Measurements from ENCODE around the gene ANAPC7.
"Not testable (repeated sequence)": the region's sequence is repeated elsewhere in the genome, so short reads cannot be mapped to it uniquely, and the experiment has no call there.

Gene ANAPC7

DNA sequence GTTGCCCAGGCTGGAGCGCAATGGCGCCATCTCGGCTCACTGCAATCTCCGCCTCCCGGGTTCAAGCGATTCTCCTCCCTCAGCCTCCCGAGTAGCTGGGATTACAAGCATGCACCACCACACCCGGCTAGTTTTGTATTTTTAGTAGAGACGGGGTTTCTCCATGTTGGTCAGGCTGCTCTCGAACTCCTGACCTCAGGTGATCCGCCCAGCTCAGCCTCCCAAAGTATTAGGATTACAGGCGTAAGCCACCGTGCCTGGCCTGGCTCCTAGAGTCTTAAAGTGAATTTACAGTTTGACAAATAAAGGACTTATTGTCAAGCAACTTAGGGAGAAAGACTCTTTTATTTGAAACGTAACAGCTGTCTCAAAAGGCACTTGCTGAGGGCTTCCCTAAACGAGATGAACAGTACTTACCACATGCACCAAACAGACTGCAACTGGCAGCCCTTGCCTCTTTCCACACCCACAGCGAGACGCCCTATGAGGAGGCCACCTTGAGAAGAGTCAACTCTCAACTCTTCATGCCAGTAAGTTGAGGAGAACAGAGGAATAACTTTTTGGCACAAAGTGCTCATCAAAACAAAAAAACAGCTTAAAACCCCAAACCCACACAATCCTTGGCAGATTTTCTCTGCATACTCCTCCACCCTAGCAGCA, 25.2 kb downstream of the ANAPC7 start:
- in situ Hi-C loops (cut with HindIII; ENCODE audit: low sequenced_read_pairs), result not testable (repeated sequence)

DNA sequence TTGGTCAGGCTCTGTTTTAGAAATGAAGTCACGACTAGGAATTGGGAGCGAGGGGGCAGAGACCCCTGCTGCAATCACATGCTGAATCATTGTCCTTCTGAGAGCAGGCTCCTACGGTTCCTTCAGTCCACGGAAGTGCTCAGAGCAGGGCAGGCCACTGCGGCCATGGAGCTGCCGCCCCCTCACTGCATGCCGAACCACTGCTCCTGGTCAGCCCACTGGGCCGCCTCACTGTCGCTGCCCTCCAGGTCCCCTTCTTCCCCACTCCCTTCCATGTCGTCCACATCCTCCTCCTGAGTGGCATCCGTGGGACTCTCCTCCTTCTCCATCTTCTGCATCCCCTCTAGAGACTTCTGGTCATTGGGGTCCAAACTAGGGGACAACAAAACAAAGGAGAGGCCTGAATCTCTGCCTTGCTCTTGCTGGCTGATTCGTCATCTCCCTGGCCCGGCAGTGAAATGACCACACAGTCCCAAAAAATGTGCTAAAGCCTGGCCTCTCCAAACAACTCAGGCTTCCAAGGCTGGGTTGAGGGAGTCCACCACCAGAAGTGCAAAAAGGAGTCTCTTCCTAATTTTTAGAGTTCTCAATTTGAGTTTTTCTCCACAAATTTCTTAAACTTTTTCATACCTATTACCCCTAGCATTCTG, 29.4 kb downstream of the ANAPC7 start:
- in situ Hi-C loops (cut with HindIII; ENCODE audit: low sequenced_read_pairs), result no loop called here

DNA sequence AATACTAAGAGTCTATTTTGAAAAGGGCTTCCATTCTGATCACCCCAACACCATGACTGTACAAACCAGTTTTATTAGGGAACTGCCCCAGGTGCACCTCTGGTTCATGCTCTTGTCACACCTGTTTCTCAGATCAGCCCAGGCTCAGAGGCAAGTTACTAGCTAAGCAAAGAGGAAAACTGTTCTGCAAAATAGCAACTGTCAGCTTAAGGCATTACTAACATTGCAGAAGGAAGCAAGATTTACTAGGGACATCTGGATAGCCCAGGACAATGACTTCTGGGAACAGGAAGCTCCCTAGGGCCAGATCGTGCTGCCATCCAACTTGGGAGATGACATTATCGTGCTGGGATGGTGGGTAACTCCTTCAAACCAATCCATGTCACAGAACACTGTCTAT, 30.1 kb downstream of the ANAPC7 start:
- in situ Hi-C loops (cut with HindIII; ENCODE audit: low sequenced_read_pairs), result no loop called here

- in situ Hi-C loops (cut with HindIII; ENCODE audit: low sequenced_read_pairs), result no loop called here
Measured at GRCh38 chr12:110373025-110373424, 30.5 kb downstream of the ANAPC7 start.

DNA sequence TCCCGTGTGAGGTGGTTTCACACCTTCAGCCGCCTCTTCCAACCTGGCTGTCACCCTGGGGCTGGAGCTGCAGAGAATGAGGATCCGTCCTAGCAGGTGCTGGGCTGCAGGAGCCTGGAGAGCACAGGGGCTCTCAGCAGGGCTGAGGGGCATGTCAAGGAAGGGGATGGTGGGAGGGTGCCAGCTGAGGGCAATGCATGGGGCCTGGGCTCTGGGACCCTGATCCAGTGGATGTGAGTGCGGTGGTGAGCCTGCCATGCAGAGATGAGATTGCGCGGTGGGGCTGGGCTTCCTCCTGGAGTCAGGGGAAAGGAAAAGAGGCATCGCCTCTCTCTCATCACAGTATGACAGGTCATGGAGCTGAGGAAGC, 31.5 kb downstream of the ANAPC7 start:
- in situ Hi-C loops (cut with HindIII; ENCODE audit: low sequenced_read_pairs), result no loop called here

DNA sequence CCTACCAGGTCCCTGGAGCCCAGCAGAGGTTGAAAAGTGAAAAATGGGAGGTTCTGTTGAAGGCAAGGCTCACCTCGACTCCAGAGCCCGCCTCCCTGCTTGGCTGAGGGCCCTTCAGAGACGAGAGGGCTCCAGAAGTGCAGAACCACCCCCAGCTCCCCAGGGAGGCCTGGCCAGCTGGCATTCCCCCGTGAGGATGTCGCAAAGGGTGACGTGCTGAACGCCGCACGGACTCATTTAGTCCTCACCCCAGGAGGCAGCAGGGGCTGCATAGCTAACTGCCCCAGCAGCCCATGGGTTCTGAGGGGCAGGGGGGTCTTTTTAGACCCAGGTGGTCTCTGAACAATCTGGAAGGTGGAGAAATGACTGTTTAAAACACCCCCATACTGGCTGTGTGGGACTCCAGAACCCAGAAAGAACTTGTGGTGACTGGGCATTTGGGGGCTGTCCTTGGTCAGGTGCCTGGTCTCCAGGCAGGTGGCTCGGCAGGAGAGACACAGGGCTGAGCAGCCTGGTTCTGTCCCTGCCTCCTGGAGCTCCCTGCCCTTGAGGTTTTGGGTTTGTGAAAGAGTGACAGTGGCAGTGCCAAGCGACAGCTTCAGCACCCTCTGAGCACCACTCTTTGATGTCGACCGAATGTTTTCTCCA, 32.0 kb downstream of the ANAPC7 start:
- in situ Hi-C loops (cut with HindIII; ENCODE audit: low sequenced_read_pairs), result no loop called here

GRCh38 chr12:110370732-110371231, 32.7 kb downstream of the ANAPC7 start:
- in situ Hi-C loops (cut with HindIII; ENCODE audit: low sequenced_read_pairs), result no loop called here

- in situ Hi-C loops (cut with HindIII; ENCODE audit: low sequenced_read_pairs), result no loop called here
Measured at GRCh38 chr12:110369992-110370391, 33.5 kb downstream of the ANAPC7 start.

DNA sequence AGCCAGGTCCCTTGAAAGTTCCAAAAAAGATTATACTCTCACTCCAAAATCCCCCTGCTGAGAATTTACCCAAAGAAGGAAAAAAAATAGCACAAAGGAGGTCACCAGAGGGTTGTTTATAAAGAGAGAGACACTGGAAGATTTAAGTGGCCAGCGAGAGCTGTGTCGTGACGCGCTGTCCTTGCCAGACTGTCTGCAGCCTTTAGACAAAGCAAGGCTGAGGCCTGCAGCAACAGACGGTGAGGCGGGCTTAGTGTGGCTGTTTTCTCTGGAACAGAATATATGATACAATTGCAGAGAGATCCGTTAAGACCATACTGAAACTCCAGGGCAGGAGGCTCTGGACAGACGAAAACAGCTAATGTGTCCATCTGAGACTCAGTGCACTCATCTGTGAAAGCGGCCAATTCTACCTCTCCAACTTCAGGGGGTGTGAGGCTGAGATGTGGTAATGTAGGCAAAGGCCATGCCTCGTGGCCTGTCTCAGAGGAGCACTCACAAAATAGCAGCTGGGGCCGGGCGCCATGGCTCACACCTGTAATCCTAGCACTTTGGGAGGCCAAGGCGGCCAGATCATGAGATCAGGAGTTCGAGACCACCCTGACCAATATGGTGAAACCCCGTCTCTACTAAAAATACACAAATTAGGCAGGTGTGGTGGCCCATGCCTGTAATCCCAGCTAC, 36.2 kb downstream of the ANAPC7 start:
- in situ Hi-C loops (cut with HindIII; ENCODE audit: low sequenced_read_pairs), result no loop called here

DNA sequence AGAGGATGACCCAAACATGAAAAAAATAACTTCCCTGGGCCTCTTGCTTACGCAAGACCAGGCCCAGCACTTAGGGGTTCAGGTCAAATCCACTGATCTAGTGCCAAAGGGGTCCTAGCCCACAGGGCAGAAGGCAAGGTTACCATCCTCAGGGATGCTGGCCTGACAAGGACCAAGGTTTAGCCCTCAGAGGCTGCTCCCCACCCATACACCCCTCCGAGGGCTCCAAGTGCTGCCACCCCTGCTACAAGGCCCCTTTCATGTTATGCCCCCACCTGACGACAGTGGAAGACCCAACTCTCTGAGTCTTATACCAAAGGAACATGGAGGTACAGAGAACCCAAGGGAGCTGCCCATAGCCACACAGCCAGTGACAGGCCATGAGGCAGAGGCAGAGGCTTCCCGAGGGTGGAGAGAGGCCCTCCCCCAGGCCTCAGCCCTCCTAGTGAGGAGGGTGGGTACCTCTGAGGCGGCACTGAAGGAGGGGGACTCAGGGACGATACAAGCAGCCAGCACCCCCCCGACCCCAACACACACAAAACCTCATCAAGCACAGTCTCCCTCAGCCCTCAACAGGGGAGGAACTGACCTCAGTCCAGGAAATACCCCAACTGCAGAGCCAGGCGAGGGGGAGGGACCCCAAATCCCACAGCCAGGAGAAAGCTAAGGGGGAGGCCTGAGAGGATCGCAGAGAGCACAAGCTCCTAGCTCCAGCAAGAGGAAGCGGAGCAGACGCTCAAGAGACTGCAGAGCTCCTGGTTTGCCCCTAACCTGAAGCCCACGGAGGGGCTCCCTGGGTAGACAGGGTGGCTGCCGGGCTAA, 37.0 kb downstream of the ANAPC7 start:
- in situ Hi-C loops (cut with HindIII; ENCODE audit: low sequenced_read_pairs), result no loop called here

DNA sequence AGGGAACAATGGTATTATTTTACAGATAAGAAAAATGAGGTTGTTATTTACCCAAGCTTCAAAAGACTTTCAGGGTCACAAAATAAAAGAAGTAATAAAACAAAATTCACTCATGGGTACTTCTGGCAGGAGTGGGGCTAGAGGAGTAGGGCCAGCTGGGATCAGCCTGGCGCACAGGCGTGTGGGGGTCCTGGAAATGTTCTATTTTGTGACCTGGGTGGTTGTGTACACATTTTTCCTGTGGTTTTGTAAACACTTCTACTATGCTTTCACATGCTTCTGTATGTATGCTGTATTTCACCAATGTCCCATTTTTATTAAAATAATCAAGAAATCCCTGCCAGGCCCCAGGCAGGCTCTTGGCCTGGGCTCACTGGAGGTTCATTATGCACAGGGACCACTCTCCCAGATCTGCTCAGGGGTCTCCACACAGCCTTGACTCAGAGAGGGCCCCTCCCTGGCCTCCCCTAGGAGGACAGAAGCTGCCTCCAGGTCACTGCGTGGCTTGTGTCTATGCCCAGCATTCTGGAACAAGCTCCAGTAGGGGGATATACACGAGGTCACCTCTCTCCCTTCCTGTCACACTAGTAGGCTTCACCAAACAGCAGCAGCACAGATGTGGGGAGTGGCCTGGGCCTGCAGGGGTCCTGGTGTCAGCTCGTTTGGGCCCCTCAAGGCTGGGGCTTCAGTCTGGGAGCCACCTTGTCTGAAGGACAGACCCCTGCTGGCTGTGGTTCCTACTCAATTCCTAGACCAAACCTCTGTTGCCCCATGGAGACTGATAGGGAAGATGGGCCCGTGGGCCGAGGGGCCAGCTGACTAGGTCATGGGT, 37.8 kb downstream of the ANAPC7 start:
- in situ Hi-C loops (cut with HindIII; ENCODE audit: low sequenced_read_pairs), result no loop called here

DNA sequence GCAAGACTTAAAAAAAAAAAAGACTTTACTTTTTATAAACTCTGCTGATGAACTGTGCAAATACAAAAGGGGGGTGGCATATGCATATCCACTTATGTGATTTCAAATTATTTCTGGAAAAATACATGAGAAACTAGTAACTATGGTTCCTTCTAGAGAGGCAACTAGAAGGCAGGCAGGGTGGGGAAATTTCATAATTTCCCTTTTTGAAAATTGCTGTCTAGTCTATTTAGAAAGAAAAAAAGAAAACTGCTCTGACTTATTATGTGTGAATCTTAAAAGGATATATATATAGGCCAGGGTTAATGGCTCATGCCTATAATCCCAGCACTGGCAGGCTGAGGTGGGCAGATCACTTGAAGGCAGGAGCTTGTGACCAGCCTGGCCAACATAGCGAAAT, 42.3 kb downstream of the ANAPC7 start:
- in situ Hi-C loops (cut with HindIII; ENCODE audit: low sequenced_read_pairs), result no loop called here

- in situ Hi-C loops (cut with HindIII; ENCODE audit: low sequenced_read_pairs), result not testable (repeated sequence)
Measured at GRCh38 chr12:110358384-110359097, 45.0 kb downstream of the ANAPC7 start.

GRCh38 chr12:110355073-110355472, 48.4 kb downstream of the ANAPC7 start:
- in situ Hi-C loops (cut with HindIII; ENCODE audit: low sequenced_read_pairs), result no loop called here

DNA sequence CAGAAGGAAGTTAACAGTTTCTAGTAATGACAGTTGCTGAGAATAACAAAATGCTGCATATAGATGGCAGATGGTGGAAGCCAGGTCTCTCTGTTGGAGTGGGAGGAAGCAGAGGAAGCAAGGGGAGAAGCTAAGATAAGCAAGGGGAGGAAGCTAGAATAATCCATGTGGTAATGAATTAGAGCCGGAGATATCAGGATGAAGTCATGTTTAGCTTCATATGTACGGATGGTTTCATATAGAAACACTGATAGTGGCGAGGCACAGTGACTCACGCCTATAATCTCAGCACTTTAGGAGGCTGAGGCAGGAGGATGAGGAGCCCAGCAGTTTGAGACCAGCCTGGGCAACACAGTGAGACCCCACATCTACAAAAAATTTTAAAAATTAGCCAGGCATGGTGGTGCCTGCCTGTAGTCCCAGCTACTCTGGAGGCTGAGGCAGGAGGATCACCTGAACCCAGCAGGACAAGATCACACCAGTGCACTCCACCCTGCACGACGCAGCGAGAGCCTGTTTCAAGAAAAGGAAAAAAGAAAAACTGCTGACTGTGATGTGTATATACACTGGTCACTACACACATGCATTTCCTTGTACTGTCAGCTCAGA, 49.2 kb downstream of the ANAPC7 start:
- in situ Hi-C loops (cut with HindIII; ENCODE audit: low sequenced_read_pairs), result no loop called here

- in situ Hi-C loops (cut with HindIII; ENCODE audit: low sequenced_read_pairs), result no loop called here
Measured at GRCh38 chr12:110353211-110353965, 50.1 kb downstream of the ANAPC7 start.

- in situ Hi-C loops (cut with HindIII; ENCODE audit: low sequenced_read_pairs), result no loop called here
Measured at GRCh38 chr12:110352401-110352800, 51.1 kb downstream of the ANAPC7 start.

GRCh38 chr12:110351119-110351518, 52.4 kb downstream of the ANAPC7 start:
- in situ Hi-C loops (cut with HindIII; ENCODE audit: low sequenced_read_pairs), result no loop called here

Data from DLD1 (cell line).